HepG2 (cell line): ENCODE data around the gene URM1. TPM values are rescaled to one million over a fixed set of nuclear protein-coding genes. Genes with fewer than 3 reads are reported as not detected.

Experiments used
- PLRG1 ChIP-seq: fragments of 450-650 bp; conservative IDR thresholded peaks from 2 replicates; pipeline ENCODE4 v1.6.1; 2016
- SMARCE1 ChIP-seq: fragments of 450-650 bp; IDR thresholded peaks from 2 replicates; pipeline ENCODE4 v1.6.1; 2017; ENCODE audit warnings: borderline replicate concordance
- ZBTB38 ChIP-seq: sonication (generic); formaldehyde crosslinking; IDR thresholded peaks from 2 replicates; pipeline ENCODE4 v1.5.1; 2020; ENCODE audit warnings: mild to moderate bottlenecking, missing genetic modification reagents
- ZFP36L2 ChIP-seq: sonication (generic); formaldehyde crosslinking; IDR thresholded peaks from 2 replicates; pipeline ENCODE4 v1.4.0; 2020; ENCODE audit warnings: missing genetic modification reagents
- ZHX1 ChIP-seq: sonication (generic); formaldehyde crosslinking; IDR thresholded peaks from 2 replicates; pipeline ENCODE4 v1.8.1; 2022; ENCODE audit warnings: low read depth, mild to moderate bottlenecking, missing genetic modification reagents
- ZNF142 ChIP-seq: sonication (generic); formaldehyde crosslinking; IDR thresholded peaks from 2 replicates; pipeline ENCODE4 v1.4.0; 2020; ENCODE audit warnings: missing genetic modification reagents
- ZNF672 ChIP-seq: sonication (generic); formaldehyde crosslinking; IDR thresholded peaks from 2 replicates; pipeline ENCODE4 v1.8.1; 2022; ENCODE audit warnings: missing genetic modification reagents
- polyA plus RNA-seq, 8 experiments: library from polyadenylated mRNA; depleted of rRNA in 3 of 8; stranded (reverse) in 7 of 8; unstranded in 1 of 8; fragments of >200 nt; fragmentation: Illumina TruSeq in 4 of 8; extraction: Trizol in 4 of 8; gene quantifications; 2 replicates each; pipeline versions ENCODE4 v1.2.1 to v1.2.3, GENCODE V29; 2011 to 2016; ENCODE audit warnings: low read depth in 4 of 8, missing spikeins in 1 of 8, mixed read lengths in 1 of 8; ENCODE audit not compliant: insufficient read depth in 1 of 8
- total RNA-seq, 5 experiments: library from RNA; depleted of rRNA; stranded (reverse); fragments of >200 nt; fragmentation: Illumina TruSeq; extraction: Trizol; gene quantifications; 2 replicates each; pipeline ENCODE4 v1.2.3, GENCODE V29; 2016; ENCODE audit warnings: low read depth in 1 of 5
- TF ChIP-seq, protein P1 (sequence below): sonication (generic); formaldehyde crosslinking; IDR thresholded peaks from 2 replicates; pipeline ENCODE4 v1.8.1; 2023; ENCODE audit warnings: missing genetic modification reagents, mild to moderate bottlenecking, borderline replicate concordance
- TF ChIP-seq, protein P2 (sequence below), 2 experiments: fragments of 450-650 bp in 1 of 2; sonication (generic) in 1 of 2; formaldehyde crosslinking; IDR thresholded peaks; 2 replicates each; pipeline versions ENCODE4 v1.5.0 to v1.8.0; 2020 to 2022; ENCODE audit warnings: mild to moderate bottlenecking in 1 of 2, missing genetic modification reagents in 1 of 2
- TF ChIP-seq, protein P3 (sequence below): sonication (generic); formaldehyde crosslinking; IDR thresholded peaks from 2 replicates; pipeline ENCODE4 v1.4.0; 2020; ENCODE audit warnings: mild to moderate bottlenecking, low read depth, missing genetic modification reagents
- TF ChIP-seq, protein P4 (sequence below): sonication (generic); formaldehyde crosslinking; IDR thresholded peaks from 2 replicates; pipeline ENCODE4 v1.5.1; 2020; ENCODE audit warnings: mild to moderate bottlenecking, missing genetic modification reagents, moderate library complexity

URM1 gene
- total and polyA plus RNA-seq, 2 of the 13 experiments (the other 11 are each of a cell fraction or from before 2014, with no cell fraction given) = 37.1 to 41.3 TPM

DNA sequence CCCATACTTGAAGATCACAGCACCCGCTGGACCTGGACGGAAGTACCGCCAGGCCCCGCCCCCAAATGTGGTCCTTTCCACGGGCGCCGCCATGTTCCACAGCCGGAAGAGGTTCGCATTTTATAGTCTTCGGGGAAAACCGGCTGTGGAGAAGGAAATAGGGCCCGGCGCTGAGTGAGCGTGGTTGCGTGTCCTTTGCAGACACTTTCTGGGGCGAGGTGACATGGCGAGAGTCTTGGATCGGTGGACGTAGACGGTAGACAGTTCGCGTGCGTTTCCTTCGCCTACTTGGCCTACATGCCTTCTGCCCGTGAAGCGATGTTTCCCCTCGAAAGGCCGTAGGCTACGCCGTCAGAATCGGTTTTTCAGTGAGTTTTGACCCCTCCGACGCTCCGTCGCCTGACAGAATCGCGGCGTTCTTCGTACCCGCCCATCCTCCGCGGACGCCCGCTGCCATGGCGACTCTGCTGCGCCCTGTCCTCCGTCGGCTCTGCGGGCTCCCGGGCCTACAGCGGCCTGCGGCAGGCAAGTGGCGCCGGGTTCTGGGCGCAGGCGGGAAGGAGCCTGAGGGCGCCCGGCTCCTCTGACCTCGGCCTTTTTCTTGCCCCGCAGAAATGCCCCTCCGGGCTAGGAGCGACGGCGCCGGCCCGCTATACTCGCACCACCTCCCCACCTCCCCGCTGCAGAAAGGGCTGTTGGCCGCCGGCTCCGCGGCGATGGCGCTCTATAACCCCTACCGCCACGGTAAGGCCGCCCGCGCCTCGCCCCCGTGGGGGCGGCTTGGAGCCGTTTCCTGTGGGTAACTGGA, 48.6 kb upstream of the URM1 start, which contains the start of the genes COQ4 and TRUB2 (continued):
- TF ChIP-seq ZNF142 (peak; percentile 89; the same call in 1 of the 2 replicates), ZFP36L2 (no peak), ZBTB38 (CRISPR knock-in tag) (peak; percentile 87), PLRG1 (no peak), ZHX1 (CRISPR knock-in tag) (no peak; the same call in 1 of the 2 replicates), ZNF672 (no peak), SMARCE1 (no peak)
- TF ChIP-seq, protein P1, sequence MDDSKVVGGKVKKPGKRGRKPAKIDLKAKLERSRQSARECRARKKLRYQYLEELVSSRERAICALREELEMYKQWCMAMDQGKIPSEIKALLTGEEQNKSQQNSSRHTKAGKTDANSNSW (CRISPR knock-in tag) = peak; percentile 84; the same call in 1 of the 2 replicates
- TF ChIP-seq, protein P2, sequence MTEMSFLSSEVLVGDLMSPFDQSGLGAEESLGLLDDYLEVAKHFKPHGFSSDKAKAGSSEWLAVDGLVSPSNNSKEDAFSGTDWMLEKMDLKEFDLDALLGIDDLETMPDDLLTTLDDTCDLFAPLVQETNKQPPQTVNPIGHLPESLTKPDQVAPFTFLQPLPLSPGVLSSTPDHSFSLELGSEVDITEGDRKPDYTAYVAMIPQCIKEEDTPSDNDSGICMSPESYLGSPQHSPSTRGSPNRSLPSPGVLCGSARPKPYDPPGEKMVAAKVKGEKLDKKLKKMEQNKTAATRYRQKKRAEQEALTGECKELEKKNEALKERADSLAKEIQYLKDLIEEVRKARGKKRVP (CRISPR knock-in tag; IDR thresholded peaks at IDR 0.05) = peak in 1 of 2 experiments; percentile 63; a peak in 2 of 4 replicates
- TF ChIP-seq, protein P3, sequence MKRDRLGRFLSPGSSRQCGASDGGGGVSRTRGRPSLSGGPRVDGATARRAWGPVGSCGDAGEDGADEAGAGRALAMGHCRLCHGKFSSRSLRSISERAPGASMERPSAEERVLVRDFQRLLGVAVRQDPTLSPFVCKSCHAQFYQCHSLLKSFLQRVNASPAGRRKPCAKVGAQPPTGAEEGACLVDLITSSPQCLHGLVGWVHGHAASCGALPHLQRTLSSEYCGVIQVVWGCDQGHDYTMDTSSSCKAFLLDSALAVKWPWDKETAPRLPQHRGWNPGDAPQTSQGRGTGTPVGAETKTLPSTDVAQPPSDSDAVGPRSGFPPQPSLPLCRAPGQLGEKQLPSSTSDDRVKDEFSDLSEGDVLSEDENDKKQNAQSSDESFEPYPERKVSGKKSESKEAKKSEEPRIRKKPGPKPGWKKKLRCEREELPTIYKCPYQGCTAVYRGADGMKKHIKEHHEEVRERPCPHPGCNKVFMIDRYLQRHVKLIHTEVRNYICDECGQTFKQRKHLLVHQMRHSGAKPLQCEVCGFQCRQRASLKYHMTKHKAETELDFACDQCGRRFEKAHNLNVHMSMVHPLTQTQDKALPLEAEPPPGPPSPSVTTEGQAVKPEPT (CRISPR knock-in tag) = peak; percentile 49; the same call in 1 of the 2 replicates
- TF ChIP-seq, protein P4, sequence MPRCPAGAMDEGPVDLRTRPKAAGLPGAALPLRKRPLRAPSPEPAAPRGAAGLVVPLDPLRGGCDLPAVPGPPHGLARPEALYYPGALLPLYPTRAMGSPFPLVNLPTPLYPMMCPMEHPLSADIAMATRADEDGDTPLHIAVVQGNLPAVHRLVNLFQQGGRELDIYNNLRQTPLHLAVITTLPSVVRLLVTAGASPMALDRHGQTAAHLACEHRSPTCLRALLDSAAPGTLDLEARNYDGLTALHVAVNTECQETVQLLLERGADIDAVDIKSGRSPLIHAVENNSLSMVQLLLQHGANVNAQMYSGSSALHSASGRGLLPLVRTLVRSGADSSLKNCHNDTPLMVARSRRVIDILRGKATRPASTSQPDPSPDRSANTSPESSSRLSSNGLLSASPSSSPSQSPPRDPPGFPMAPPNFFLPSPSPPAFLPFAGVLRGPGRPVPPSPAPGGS = peak; percentile 55; the same call in 1 of the 2 replicates
